Measurements from ENCODE around the gene ENG. TPM values are rescaled to one million over a fixed set of nuclear protein-coding genes. Genes with fewer than 3 reads are reported as not detected.

The ENG gene
- total RNA-seq, 1 donor, result 60.8 TPM

- Histone ChIP-seq H3K36me3 (ENCODE audit: insufficient read depth, low read length) (peaks cover 82% of the 10 kb centered on the region), H2AFZ (ENCODE audit: low read length) (no peak overlapping the region), H3K4me2 (ENCODE audit: insufficient read depth, low read length) (no peak overlapping the region), H4K20me1 (ENCODE audit: insufficient read depth, low read length) (peaks cover 7% of the 10 kb centered on the region), H3K27me3 (ENCODE audit: insufficient read depth, low read length) (no peaks in the 10 kb centered on the region), H3K4me3 (ENCODE audit: insufficient read depth, low read length) (no peak overlapping the region), H3K27ac (ENCODE audit: low read depth, low read length) (no peak overlapping the region), H3K9me3 (ENCODE audit: low read depth, low read length) (no peaks in the 10 kb centered on the region), H3K4me1 (ENCODE audit: insufficient read depth, low read length) (no peaks in the 10 kb centered on the region), H3K79me2 (ENCODE audit: insufficient read depth, low read length) (peaks cover 26% of the 10 kb centered on the region)
- no peak for TF ChIP-seq CTCF (IDR thresholded peaks at IDR 0.05; ENCODE audit: extremely low read depth, low read depth, low read length)
- DNase-seq (ENCODE audit: insufficient read length, low spot score, missing footprints), result peak; percentile 35
Observed at GRCh38 chr9:127822108-127822507, 32.4 kb downstream of the ENG start.

- Histone ChIP-seq H3K4me1 (ENCODE audit: insufficient read depth, low read length) (no peaks in the 10 kb centered on the region), H3K27me3 (ENCODE audit: insufficient read depth, low read length) (no peaks in the 10 kb centered on the region), H3K27ac (ENCODE audit: low read depth, low read length) (no peak overlapping the region), H3K36me3 (ENCODE audit: insufficient read depth, low read length) (peaks cover 85% of the 10 kb centered on the region), H2AFZ (ENCODE audit: low read length) (no peak overlapping the region), H3K79me2 (ENCODE audit: insufficient read depth, low read length) (peaks cover 3% of the 10 kb centered on the region), H4K20me1 (ENCODE audit: insufficient read depth, low read length) (peaks cover 16% of the 10 kb centered on the region), H3K4me2 (ENCODE audit: insufficient read depth, low read length) (no peak overlapping the region), H3K9me3 (ENCODE audit: low read depth, low read length) (no peaks in the 10 kb centered on the region), H3K4me3 (ENCODE audit: insufficient read depth, low read length) (no peak overlapping the region)
- DNase-seq (ENCODE audit: insufficient read length, low spot score, missing footprints), result peak; percentile 82
- TF ChIP-seq CTCF (IDR thresholded peaks at IDR 0.05; ENCODE audit: extremely low read depth, low read depth, low read length), result no peak
Observed at GRCh38 chr9:127818574-127818973, 35.9 kb downstream of the ENG start.

- no peak for TF ChIP-seq CTCF (IDR thresholded peaks at IDR 0.05; ENCODE audit: extremely low read depth, low read depth, low read length)
- peak; percentile 77 for DNase-seq (ENCODE audit: insufficient read length, low spot score, missing footprints)
- Histone ChIP-seq H2AFZ (ENCODE audit: low read length) (no peak overlapping the region), H3K4me2 (ENCODE audit: insufficient read depth, low read length) (no peak overlapping the region), H3K4me3 (ENCODE audit: insufficient read depth, low read length) (no peak overlapping the region), H3K79me2 (ENCODE audit: insufficient read depth, low read length) (peaks cover 3% of the 10 kb centered on the region), H3K36me3 (ENCODE audit: insufficient read depth, low read length) (peaks cover 88% of the 10 kb centered on the region), H4K20me1 (ENCODE audit: insufficient read depth, low read length) (peaks cover 16% of the 10 kb centered on the region), H3K27me3 (ENCODE audit: insufficient read depth, low read length) (no peaks in the 10 kb centered on the region), H3K4me1 (ENCODE audit: insufficient read depth, low read length) (no peaks in the 10 kb centered on the region), H3K27ac (ENCODE audit: low read depth, low read length) (no peak overlapping the region), H3K9me3 (ENCODE audit: low read depth, low read length) (no peaks in the 10 kb centered on the region)
Observed at GRCh38 chr9:127817881-127818434, 36.5 kb downstream of the ENG start.

GRCh38 chr9:127816728-127817127, 37.7 kb downstream of the ENG start:
- H3K27ac ChIP-seq (ENCODE audit: low read depth, low read length), result no peak overlapping the region
- H3K79me2 ChIP-seq (ENCODE audit: insufficient read depth, low read length), result peaks cover 3% of the 10 kb centered on the region
- no peak overlapping the region for H3K4me2 ChIP-seq (ENCODE audit: insufficient read depth, low read length)
- H3K4me1 ChIP-seq (ENCODE audit: insufficient read depth, low read length), result no peaks in the 10 kb centered on the region
- no peak overlapping the region for H3K4me3 ChIP-seq (ENCODE audit: insufficient read depth, low read length)
- peaks cover 87% of the 10 kb centered on the region for H3K36me3 ChIP-seq (ENCODE audit: insufficient read depth, low read length)
- no peak overlapping the region for H2AFZ ChIP-seq (ENCODE audit: low read length)
- TF ChIP-seq CTCF (IDR thresholded peaks at IDR 0.05; ENCODE audit: extremely low read depth, low read depth, low read length), result no peak
- no peak for DNase-seq (ENCODE audit: insufficient read length, low spot score, missing footprints)
- H4K20me1 ChIP-seq (ENCODE audit: insufficient read depth, low read length), result peaks cover 16% of the 10 kb centered on the region
- H3K9me3 ChIP-seq (ENCODE audit: low read depth, low read length), result no peaks in the 10 kb centered on the region
- H3K27me3 ChIP-seq (ENCODE audit: insufficient read depth, low read length), result no peaks in the 10 kb centered on the region
